ENCODE measurements around the gene CLN6.

DNA sequence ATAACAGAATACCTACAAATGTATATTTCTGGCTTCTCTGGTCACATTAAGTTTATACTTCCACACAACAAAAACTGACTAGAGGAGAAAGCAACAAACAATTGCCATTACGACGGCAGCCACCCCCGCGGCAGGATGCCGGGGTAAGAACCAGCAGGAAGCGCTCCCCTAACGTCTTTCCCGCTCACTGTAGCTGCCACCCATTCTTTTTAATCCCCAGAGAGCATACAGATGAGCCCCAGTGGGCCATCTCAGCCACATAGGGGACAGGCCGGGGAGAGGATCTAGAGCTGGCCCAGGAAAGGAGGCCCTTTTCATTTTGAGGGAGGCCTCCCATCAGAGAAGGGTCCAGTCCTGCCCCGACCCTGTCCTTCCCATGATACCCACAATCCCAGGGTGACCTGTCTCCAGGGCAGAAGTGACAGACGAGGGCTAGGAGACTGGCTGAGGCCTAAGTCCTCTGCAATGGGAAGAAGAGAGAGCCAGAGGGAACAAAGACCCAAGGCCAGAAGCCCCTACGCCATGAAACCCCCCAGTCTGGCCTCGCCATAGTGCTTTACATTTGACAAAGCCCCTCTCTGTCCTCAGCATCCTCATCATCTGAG lies 20.8 kb downstream of the CLN6 start:
- TF ChIP-seq, protein P1, sequence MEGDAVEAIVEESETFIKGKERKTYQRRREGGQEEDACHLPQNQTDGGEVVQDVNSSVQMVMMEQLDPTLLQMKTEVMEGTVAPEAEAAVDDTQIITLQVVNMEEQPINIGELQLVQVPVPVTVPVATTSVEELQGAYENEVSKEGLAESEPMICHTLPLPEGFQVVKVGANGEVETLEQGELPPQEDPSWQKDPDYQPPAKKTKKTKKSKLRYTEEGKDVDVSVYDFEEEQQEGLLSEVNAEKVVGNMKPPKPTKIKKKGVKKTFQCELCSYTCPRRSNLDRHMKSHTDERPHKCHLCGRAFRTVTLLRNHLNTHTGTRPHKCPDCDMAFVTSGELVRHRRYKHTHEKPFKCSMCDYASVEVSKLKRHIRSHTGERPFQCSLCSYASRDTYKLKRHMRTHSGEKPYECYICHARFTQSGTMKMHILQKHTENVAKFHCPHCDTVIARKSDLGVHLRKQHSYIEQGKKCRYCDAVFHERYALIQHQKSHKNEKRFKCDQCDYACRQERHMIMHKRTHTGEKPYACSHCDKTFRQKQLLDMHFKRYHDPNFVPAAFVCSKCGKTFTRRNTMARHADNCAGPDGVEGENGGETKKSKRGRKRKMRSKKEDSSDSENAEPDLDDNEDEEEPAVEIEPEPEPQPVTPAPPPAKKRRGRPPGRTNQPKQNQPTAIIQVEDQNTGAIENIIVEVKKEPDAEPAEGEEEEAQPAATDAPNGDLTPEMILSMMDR (IDR thresholded peaks at IDR 0.05; ENCODE audit: low read depth, low read length) = no peak
- TF ChIP-seq POLR2A (IDR thresholded peaks at IDR 0.05; ENCODE audit: extremely low read depth, insufficient read length) = no peak
